ENCODE data around the gene SLC39A10.
A peak's percentile ranks its signal among the peaks of the same experiment; 100 is the strongest.
"Not testable (repeated sequence)": the region's sequence is repeated elsewhere in the genome, so short reads cannot be mapped to it uniquely, and the experiment has no call there.

SLC39A10 gene, protein sequence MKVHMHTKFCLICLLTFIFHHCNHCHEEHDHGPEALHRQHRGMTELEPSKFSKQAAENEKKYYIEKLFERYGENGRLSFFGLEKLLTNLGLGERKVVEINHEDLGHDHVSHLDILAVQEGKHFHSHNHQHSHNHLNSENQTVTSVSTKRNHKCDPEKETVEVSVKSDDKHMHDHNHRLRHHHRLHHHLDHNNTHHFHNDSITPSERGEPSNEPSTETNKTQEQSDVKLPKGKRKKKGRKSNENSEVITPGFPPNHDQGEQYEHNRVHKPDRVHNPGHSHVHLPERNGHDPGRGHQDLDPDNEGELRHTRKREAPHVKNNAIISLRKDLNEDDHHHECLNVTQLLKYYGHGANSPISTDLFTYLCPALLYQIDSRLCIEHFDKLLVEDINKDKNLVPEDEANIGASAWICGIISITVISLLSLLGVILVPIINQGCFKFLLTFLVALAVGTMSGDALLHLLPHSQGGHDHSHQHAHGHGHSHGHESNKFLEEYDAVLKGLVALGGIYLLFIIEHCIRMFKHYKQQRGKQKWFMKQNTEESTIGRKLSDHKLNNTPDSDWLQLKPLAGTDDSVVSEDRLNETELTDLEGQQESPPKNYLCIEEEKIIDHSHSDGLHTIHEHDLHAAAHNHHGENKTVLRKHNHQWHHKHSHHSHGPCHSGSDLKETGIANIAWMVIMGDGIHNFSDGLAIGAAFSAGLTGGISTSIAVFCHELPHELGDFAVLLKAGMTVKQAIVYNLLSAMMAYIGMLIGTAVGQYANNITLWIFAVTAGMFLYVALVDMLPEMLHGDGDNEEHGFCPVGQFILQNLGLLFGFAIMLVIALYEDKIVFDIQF

DNA sequence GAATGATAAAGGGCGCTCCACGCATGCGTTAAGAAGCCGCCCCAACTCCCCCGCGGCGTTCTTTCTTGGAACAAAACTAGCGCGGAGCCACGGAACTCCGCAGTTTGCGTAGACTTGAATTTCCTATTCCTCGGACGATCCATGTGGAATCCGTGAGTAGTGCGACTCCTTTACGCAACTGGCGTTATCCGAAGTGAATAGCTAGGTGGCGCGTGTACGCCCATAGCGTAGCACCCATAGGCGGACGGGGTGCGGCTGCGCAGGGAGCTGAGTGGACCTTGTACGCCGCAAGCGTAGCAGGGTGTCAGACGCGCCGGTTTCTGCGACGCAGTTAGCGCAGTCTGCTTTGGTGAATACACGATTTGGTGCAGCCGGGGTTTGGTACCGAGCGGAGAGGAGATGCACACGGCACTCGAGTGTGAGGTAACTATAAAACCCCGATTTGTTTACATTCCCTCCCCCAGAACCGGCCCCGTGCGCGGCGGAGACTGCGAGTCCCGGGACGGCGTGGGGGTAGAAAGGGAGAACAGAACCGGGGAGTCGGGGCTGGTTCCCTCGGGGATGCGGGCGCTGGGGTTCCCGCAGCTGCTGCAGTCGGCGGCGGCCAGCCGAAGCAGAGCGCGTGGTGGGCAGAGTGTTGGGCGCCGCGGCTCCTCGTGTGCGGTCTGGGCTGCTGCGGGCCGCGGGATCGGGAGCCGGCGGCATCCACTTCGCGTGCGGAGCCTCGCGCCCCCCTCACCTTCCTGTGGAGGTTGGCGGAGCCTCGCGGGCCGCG lies at the start of gene SLC39A10:
TSS of gene SLC39A10 (plus strand) at position 368 of the 775 bp plus-strand sequence. CDS start 22,817 bp downstream, outside the sequence.
- peak; percentile 97 for DNase-seq (ENCODE audit: low read depth)

DNA sequence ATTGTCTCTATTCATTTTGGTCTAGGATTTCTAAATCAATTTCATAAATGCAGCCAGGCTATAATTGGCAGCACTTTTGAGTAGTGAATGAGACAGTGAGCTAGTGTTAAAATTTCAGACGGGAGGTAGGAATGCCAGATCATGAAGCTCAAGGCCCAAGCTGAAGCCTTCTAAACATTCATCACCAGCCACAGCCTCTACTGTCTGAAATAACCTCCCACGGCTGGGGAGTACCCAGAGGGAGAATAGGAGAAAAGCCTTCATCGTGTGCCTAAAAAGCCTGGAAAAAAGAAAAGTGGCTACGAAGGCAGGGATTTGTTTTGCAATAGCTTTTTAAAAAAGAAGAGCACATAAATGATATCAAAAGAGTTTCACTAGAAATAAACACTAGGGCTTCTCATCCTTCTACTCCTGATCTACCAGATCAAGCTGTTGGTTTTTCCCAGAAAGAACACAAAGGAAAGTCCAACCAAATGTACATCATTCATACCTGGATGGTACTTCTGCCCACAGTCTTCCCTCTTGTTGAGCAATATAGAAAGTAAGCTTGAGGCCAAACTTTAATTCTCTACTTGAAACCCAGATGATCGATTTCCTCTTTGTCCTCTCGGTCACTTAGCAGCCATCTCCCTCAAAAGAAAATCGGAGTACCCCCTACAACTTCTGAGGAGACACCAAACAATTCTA lies 48.1 kb upstream of the SLC39A10 start:
- DNase-seq (ENCODE audit: low read depth) = no peak

DNA sequence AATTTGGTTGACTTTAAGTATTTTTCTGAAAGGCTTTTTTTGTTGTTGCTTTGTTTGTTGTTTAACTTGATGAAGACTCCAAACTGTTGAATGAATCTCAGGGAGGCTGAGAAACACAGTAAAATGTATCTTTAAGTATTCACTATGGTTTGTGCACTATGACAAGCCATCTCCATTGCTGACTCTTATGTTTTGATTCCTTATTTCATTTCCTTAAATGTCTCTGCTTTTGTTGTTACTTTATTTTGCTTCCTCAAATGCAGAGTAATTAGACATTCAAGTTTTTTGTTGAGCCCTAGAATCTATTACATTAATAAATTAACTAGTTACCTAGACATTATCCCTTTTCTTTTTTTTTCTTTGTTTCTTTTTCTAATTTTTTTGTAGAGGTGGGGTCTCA lies 46.3 kb upstream of the SLC39A10 start:
- no peak for DNase-seq (ENCODE audit: low read depth)

DNA sequence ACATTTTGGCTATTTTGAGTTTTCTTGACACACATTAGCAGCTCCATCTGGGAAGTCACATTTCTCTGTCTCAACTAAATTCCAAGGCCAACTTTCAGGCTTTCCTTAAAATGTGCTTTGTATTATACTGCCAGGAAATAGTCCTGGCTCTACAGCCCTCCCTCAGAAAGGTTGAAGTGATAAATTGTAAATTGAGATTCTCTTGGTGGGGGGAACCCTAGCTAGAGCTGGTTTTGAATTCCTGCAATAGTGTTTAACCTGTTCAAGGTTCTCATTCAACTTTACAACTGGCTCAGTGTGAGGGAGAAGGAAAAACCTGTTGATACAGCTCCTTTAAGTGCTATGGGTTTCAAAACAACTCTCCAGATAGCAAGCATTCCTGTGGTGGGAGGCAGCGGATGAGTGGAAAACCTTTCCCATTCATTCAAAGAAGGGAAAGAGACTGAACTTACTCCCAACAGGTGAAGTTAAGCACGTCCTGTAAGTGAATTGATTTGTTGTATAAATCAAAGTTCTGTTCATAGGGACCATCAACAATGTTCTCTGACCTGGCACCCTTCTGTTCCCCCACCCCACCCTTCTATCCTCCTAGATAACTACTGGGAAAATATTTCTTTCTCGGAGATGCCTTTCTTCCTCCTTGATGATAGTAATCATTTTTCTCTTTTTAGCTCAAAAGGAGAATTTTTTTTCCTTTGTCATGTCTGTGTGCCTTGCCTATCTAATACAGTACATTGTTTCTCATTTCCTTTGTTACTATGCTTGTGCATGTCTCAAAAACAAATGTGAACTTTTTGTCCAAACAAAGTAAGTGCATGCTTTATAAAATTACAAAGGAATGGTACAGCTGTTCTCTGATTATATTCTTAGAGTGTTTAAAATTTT lies 44.2 kb upstream of the SLC39A10 start:
- peak; percentile 25 for DNase-seq (ENCODE audit: low read depth)

DNA sequence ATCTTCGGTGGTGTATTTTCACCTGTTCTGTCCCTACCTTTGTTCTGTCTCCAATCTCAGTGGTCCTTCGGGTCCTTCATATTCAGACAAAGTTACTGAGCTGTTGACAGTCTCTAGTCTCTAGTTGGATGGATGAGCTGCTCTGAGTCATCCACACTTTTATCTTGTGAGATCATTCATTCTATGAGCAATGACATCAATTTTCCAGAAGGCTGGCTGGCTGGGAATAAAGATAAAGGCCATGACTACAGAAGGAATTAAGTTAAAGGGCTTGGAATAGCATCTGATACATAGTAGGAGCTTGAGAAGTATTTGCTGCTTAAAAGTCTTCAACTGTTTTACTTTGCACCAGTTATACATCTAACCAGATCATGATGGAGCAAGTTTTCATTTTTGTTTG lies 43.1 kb upstream of the SLC39A10 start:
- DNase-seq (ENCODE audit: low read depth) = peak; percentile 51

DNA sequence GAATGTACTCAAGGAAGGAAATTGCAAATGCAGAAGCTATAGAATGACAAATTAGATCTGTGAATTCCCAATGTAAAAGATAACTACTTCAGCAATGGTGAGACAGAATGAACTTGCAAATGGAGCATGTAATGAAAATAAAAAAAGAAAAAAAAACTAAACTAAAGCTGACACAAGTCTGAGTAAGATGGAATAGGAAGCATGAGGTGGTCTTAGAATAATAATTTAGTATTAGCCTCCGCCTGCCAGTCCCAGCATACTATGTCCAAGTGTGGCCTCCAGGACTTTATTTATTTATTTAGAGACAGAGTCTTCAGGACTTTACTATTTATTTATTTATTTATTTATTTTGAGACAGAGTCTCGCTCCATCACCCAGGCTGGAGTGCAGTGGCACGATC lies 37.4 kb upstream of the SLC39A10 start:
- no peak for DNase-seq (ENCODE audit: low read depth)

DNA sequence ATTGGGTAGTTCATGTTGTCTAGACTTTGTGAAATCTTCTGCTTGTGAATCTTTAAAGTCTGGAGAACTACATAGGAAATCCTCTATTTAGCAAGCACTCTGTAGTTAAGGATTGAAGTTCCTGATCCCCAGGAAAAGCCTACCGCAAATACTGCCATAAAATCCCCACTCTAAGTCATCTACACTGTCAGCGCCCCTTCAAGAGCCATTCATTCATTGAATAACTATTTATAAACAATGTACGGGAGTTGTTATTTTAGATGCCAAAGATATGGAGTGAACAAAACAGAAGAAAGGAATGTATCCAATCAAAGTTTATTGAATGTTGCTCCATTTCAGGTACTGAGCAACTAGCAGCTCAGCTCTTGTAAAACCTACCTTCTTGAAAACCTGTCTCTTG lies 36.5 kb upstream of the SLC39A10 start:
- DNase-seq (ENCODE audit: low read depth) = no peak

DNA sequence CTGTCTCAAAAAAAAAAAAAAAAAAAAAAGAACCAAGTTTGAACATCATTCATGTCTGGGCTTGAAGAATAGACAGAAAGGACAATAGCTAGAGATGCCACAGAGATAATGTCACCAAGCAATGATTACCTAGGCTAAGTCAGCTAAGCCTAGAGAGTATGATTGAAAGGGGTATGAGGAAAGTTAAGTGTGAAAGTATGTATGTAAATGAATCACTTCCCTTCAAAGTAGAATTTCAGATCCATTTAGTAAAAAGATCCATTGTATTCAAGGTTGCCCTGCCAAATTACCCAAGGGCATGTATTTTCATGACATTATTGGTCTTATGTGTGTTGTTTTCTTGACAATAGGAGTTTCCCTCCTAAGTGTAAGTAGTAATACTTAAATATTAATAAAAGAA lies 34.1 kb upstream of the SLC39A10 start:
- DNase-seq (ENCODE audit: low read depth) = no peak

DNA sequence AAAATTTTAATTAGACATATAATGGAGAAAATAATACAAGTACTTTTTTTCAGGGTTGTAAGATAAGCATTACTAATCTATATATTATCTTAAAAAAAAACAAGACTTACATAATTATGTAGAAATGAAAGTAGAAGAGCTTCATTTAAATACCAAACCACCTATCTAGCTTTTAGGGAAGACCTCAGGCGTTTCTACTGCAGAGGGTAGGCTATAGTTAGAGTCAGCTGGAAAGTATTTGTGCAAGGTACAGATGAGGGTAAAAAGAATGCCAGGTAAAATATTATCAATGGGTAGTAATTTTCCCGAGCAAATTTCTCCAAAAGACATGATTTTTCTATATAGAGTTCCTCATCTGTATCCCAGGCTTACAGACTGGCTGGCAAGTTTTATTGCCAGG lies 30.5 kb upstream of the SLC39A10 start:
- DNase-seq (ENCODE audit: low read depth) = no peak

DNA sequence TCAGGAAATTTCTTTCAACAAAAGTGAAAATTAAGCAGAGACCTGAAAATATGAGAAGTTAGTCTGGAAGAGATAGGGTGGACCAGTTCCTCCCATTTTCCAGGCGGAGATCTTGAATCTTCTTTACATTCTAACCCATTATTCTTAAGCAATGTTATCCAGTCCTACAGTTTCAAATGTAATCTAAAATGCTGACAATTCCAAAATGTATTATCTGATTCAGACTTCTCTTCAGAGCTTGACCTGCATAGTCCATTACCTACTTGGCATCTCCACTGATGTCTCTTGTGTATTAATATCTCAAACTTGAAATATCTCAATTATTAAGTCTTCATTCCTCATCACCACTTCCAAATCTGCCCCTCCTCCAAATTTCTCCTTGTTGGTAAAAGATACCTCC lies 28.4 kb upstream of the SLC39A10 start:
- no peak for DNase-seq (ENCODE audit: low read depth)

DNA sequence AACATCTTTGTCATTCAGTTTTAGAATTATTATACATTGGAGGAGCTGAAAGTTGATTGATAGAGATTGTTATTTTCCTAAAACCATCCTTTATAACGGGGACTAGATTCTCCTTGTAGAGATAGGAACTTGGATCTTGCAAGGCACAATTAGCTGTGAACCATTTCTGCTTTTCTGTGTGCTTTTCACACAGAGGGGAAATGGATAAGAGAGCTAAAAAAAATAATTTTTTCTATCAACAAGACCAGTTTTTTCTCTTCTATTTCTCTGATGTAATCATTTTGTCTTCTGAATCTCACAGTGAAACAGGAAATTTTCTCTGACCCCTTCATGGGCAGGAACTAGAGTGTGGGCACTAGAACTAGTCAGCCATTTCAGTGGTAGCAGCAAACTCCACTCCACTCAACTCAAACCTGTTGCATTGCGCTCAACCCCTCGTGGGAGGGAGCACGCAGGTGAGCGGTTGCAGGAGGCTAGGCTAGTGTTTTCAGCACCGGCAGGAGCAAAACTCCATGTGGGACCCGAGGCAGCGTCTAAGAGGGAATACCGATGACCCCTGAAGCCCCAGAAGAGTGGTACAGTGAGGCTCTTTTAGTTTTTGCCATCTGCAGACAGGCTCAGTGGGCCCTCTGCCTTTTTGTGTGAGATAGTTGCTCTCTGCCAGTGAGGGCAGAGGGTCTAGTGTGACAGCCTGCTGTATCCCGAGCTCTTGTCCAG lies 24.0 kb upstream of the SLC39A10 start:
- DNase-seq (ENCODE audit: low read depth) = no peak

DNA sequence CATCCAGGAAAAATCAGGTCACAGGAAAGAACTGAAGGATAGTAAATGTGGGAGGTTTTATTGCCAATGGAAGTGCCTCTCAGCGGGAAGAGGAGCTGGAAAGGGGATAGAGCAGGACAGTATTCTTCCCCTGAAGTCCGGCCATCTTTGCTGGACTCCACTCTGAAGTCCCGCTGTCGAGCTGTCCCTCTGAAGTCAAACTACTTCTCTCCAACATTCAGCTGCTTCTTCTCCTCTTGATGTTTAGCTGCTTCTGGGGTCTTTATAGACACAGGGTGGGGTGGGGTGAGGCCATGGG lies 23.5 kb upstream of the SLC39A10 start:
- DNase-seq (ENCODE audit: low read depth) = no peak

DNA sequence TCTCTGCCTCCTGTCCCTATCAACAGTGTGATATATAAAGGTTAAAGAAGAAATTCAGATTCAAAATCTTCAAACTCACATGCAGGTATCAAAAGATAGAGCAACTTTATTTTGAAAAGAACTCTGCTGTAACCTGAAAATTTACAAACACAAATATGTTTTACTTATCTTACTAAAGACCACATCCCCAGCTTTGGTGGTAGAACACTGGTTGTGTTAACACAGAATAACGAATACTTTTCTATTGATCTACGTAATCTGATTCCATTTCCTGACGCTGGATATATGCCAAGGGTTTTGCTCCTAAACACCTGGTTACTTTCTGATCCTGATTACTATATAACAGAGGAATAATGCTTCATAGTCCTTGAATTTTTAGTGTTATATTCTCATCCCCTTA lies 23.1 kb upstream of the SLC39A10 start:
- no peak for DNase-seq (ENCODE audit: low read depth)

DNA sequence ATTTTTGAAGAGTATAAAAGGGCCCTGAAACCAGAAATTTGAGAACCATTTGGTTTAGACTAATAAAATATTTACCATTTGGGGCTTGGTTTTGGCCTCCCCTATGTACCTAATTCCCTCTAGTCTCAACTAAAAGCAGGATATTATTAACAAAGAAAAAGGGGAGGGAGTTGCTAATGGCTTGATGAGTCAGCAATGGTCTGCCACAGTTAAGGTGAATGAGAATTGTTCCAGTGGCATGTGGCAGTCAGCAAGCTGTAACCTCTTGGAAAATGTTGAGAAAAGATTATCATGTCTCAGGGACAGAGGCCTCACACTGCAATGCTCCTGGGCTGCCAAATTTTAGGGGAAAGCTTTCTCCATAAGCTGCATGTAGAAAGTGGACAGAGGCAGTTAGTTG lies 20.1 kb upstream of the SLC39A10 start:
- DNase-seq (ENCODE audit: low read depth) = no peak

DNA sequence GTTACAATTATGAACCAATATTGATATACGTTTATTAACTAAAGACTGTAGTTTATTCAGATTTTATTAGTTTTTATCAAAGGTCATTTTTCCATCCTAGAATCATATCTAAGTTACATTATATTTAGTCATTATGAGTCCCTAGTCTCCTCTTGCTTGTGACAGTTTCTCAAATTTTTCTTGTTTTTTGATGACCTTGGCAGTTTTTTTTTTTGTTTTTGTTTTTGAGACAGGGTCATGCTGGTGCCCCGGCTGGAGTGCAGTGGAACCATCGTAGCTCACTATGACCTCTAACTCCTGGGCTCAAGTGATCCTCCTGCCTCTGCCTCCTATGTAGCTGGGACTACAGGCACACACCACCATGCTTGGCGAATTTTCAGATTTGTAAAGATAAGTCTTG lies 18.3 kb upstream of the SLC39A10 start:
- DNase-seq (ENCODE audit: low read depth) = no peak

DNA sequence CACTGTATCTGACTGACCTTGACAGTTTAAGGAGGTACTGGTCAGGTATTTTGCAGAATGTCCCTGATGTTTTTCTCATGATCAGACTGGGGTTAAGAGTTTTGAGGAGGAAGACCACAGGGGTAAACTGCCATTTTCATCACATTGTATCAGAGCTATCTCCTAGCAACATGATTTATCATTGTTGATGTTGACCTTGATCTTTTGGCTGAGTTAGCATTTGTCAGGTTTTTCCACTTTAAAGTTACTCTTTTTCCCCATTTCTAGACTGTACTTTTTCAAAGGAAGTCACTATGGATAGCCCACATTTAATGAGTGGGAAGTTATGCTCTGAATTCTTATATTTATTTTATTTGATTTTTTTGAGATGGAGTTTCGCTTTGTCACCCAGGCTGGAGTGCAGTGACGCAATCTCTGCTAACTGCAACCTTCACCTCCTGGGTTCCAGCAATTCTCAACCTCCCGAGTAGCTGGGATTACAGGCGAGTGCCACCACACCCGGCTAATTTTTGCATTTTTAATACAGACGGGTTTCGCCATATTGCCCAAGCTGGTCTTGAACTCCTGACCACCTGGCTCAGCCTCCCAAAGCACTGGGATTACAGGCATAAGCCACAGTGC lies 17.7 kb upstream of the SLC39A10 start:
- no peak for DNase-seq (ENCODE audit: low read depth)

DNA sequence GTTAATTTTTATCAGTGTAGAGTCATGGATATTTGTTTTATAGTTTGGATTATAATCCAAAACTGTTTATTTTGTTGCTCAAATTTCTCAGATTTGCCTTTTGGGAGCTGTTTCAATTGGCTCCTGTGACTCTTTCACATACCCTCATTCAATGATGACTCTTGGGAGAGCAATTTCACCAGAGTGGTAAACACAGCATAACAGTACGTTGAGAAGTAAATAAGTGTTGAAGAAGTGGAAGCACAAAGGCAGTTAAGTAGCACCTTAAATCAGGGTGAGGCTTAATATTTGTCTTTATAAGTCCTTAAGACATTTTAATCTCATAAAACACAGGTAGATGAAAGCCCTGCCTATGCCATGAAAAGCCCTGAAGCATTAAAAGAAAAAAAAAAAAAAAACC lies 17.1 kb upstream of the SLC39A10 start:
- no peak for DNase-seq (ENCODE audit: low read depth)

DNA sequence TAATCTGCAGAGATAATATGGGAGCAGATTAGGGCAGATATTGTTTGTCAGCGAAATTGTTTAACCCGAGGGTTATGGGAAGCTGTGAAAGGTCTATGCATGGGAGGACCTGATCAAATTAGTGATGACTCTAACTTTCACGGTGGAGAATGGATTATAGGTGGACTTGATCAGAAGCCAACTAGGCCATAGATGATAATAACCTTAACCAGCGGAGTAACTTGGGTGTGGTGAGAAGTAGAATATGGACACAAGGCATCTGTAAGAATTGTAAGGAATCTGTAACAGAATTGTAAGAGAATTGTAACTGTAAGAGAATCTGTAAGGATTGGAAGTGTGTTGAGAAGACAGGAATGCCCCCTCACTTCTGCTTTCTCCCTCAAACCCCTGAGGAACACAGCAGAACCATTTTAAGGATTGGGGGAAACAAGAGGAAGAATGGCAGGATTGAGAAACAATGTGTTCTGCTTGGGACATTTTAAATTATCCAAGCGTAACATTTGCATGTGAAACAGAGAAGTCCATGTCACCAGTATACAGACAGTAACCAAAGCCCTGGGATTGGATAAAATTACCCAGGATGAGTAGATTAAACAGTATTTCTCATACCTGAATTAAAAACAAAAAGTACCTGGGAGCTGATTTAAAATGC lies 14.9 kb upstream of the SLC39A10 start:
- no peak for DNase-seq (ENCODE audit: low read depth)

DNA sequence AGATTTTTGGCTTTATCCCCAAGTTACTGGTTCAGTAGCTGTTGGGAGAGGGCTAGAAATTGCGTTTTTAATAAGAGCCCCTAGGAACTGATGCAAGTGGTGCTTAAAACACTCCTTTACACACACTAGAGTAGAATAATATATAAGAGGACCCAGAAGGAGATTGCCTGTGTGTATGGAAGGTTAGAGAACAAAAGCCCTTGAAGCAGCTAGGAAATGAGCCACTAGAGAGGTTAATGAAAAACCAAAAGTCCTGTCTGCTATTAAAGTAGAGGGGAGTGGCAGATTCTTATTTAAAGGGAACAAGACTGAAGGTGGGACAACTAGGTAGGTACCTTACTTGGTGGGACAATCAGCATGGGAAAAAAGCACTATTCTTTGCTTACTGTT lies 14.4 kb upstream of the SLC39A10 start:
- DNase-seq (ENCODE audit: low read depth) = no peak

DNA sequence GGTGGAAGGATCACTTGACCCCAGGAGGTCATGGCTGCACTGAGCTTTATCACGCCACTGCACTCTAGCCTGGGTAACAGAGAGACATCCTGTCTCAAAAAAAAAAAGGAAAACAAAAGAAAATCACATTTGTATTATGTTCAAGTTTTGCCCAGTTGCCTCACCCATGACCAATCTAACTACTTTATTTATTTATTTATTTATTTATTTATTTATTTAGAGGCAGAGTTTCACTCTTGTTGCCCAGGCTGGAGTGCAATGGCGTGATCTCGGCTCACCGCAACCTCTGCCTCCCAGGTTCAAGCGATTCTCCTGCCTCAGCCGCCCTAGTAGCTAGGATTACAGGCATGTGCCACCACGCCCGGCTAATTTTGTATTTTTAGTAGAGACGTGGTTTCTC lies 12.3 kb upstream of the SLC39A10 start:
- DNase-seq (ENCODE audit: low read depth) = not testable (repeated sequence)
